ENCODE measurements around the gene EXOC7. TPM values are rescaled to one million over a fixed set of nuclear protein-coding genes. Genes with fewer than 3 reads are reported as not detected.
A peak's percentile ranks its signal among the peaks of the same experiment; 100 is the strongest.

The EXOC7 gene
- total and polyA plus RNA-seq, 2 of the 4 experiments (the other 2 are of a cell fraction) = 85.9 to 118 TPM

- no peak for TF ChIP-seq MXI1 (IDR thresholded peaks at IDR 0.05; ENCODE audit: borderline replicate concordance, low read depth, low read length)
Measured at GRCh38 chr17:76079956-76080767, 23.4 kb downstream of the EXOC7 start (continued).

GRCh38 chr17:76079535-76079955 is 24.0 kb downstream of the EXOC7 start:
- Histone ChIP-seq H3K14ac (replicated peaks; ENCODE audit: low read depth, low read length) (no peak overlapping the region), H3K18ac (ENCODE audit: low read depth, low read length) (no peak overlapping the region), H2AK5ac (ENCODE audit: low read depth, low read length) (no peak overlapping the region), H3K9ac (ENCODE audit: low read depth, low read length) (no peak overlapping the region), H2AFZ (replicated peaks; ENCODE audit: low read length, poor library complexity) (no peak overlapping the region), H3K36me3 (ENCODE audit: control insufficient read depth, insufficient read depth, low read length) (peaks cover 22% of the 10 kb centered on the region; the same call in 1 of the 2 replicates), H2BK5ac (ENCODE audit: low read depth, low read length, poor library complexity, severe bottlenecking) (no peak overlapping the region), H4K8ac (ENCODE audit: low read depth in 2 of 2, low read length in 2 of 2) (no peak overlapping the region), H2BK15ac (ENCODE audit: low read depth, low read length) (no peak overlapping the region), H2BK120ac (ENCODE audit: low read depth, low read length) (no peak overlapping the region), H4K20me1 (ENCODE audit: insufficient read depth, low read length) (peaks cover 14% of the 10 kb centered on the region), H3K4me3 (ENCODE audit: insufficient read depth, low read depth, low read length) (no peak overlapping the region), H3K27ac (ENCODE audit: insufficient read depth, low read length) (no peak overlapping the region), H3K56ac (ENCODE audit: extremely low read depth, insufficient read depth, low read length) (no peak overlapping the region), H2AK9ac (replicated peaks; ENCODE audit: low read depth, low read length, poor library complexity) (peak overlapping the region; percentile 69), H3K9me1 (ENCODE audit: insufficient read depth, low read length) (peaks cover 8% of the 10 kb centered on the region; the same call in 1 of the 2 replicates), H3K79me1 (ENCODE audit: low read depth in 1 of 2, low read length in 2 of 2) (no peaks in the 10 kb centered on the region), H4K5ac (ENCODE audit: low read depth, low read length) (no peak overlapping the region), H3K9me3 (ENCODE audit: control insufficient read depth, insufficient read depth, low read length) (no peaks in the 10 kb centered on the region), H3K4ac (ENCODE audit: low read depth, low read length) (no peak overlapping the region), H3K27me3 (ENCODE audit: control insufficient read depth, insufficient read depth, low read length) (peaks cover 57% of the 10 kb centered on the region), H3K23ac (ENCODE audit: low read depth, low read length) (no peak overlapping the region), H2BK20ac (ENCODE audit: low read depth, low read length) (no peak overlapping the region), H3K4me1 (ENCODE audit: control insufficient read depth, insufficient read depth, low read length) (no peaks in the 10 kb centered on the region), H4K91ac (ENCODE audit: insufficient read depth, low read depth, low read length) (no peak overlapping the region), H3K4me2 (ENCODE audit: low read depth, low read length) (no peak overlapping the region)
- TF ChIP-seq POLR2A (IDR thresholded peaks at IDR 0.05; ENCODE audit: low read depth, low read length) (no peak), MAFK (IDR thresholded peaks at IDR 0.05; ENCODE audit: low read depth, low read length) (no peak), CHD1 (IDR thresholded peaks at IDR 0.05; ENCODE audit: low read depth, low read length) (no peak), RAD21 (IDR thresholded peaks at IDR 0.05; ENCODE audit: low read length) (no peak), FOS (IDR thresholded peaks at IDR 0.05; ENCODE audit: low read depth, low read length) (no peak)
- dilution Hi-C loops (cut with HindIII; ENCODE audit: low sequenced_read_pairs, unreplicated experiment) (no loop called here), intact Hi-C loops (cut with micrococcal nuclease) (loop anchor here (10.0 kb wide), 1 partner anchor 175 kb away; the partner anchor contains the start of gene MRPL38), in situ Hi-C loops (cut with MboI; ENCODE audit: low sequenced_read_pairs) (no loop called here)
- CTCF ChIA-PET = interaction anchor here (0.6 kb wide), 1 partner anchor 210 kb away, joined by 3 read pairs; no protein-coding TSS in a partner anchor
- ATAC-seq (ENCODE audit: low read depth) = peak; percentile 2; the same call in 1 of the 2 replicates
- no TSS peak for BruUV-seq (replicated peaks)
- DNase-seq = no peak
- POLR2A ChIA-PET (ENCODE audit: unreplicated experiment) = interaction anchor here (0.5 kb wide), 1 partner anchor 166 kb away, joined by 3 read pairs; no protein-coding TSS in a partner anchor
- WGBS, 2 experiments (ENCODE audit: extremely low coverage in 2 of 2, insufficient read length in 1 of 2) = 40% methylated on average over 3 of the region's 9 CpGs; no CpG with 5 or more reads in 1 of the 2 experiments

Measured in IMR-90 (cell line).